CD4-positive, alpha-beta T cell treated with Interleukin-21 for 1 hour (primary cell): ENCODE measurements around the gene PRPF40B.
"Not testable (repeated sequence)": the region's sequence is repeated elsewhere in the genome, so short reads cannot be mapped to it uniquely, and the experiment has no call there.

Source experiments
- DNase-seq: peaks from one replicate; pipeline ENCODE4 v3.0.0-alpha.2; 2020

The PRPF40B gene

GRCh38 chr12:49609875-49610154, 13.5 kb upstream of the PRPF40B start:
- DNase-seq: no peak

- DNase-seq: not testable (repeated sequence)
Observed at GRCh38 chr12:49610785-49611184, 12.6 kb upstream of the PRPF40B start.

GRCh38 chr12:49612210-49612609, 11.2 kb upstream of the PRPF40B start:
- DNase-seq: no peak

GRCh38 chr12:49615725-49616124, 7.6 kb upstream of the PRPF40B start:
- no peak for DNase-seq

GRCh38 chr12:49616533-49617219, 6.7 kb upstream of the PRPF40B start:
- no peak for DNase-seq

GRCh38 chr12:49618576-49618975, 4.8 kb upstream of the PRPF40B start:
- DNase-seq: no peak

- DNase-seq: no peak
Observed at GRCh38 chr12:49619286-49619685, 4.1 kb upstream of the PRPF40B start.

- no peak for DNase-seq
Observed at GRCh38 chr12:49621651-49622500, 1.5 kb upstream of the PRPF40B start.

- DNase-seq: peak; percentile 76
Observed at GRCh38 chr12:49622501-49623141, 740 bp upstream of the PRPF40B start.

GRCh38 chr12:49624921-49625577, 1.7 kb downstream of the PRPF40B start:
- no peak for DNase-seq

GRCh38 chr12:49626169-49626835, 2.9 kb downstream of the PRPF40B start:
- DNase-seq: peak; percentile 34

GRCh38 chr12:49626836-49627235, 3.5 kb downstream of the PRPF40B start:
- no peak for DNase-seq

- no peak for DNase-seq
Observed at GRCh38 chr12:49627752-49628360, 4.5 kb downstream of the PRPF40B start.

GRCh38 chr12:49631336-49631907, 8.1 kb downstream of the PRPF40B start:
- no peak for DNase-seq

- no peak for DNase-seq
Observed at GRCh38 chr12:49632401-49632800, 9.0 kb downstream of the PRPF40B start.

GRCh38 chr12:49632986-49633702, 9.8 kb downstream of the PRPF40B start:
- no peak for DNase-seq

- DNase-seq: no peak
Observed at GRCh38 chr12:49633703-49634345, 10.5 kb downstream of the PRPF40B start.

GRCh38 chr12:49635036-49635435, 11.7 kb downstream of the PRPF40B start:
- no peak for DNase-seq

GRCh38 chr12:49635656-49636055, 12.3 kb downstream of the PRPF40B start:
- no peak for DNase-seq

GRCh38 chr12:49636574-49636973, 13.2 kb downstream of the PRPF40B start:
- no peak for DNase-seq
